ENCODE measurements around the gene SMIM34.
"Not testable (repeated sequence)": the region's sequence is repeated elsewhere in the genome, so short reads cannot be mapped to it uniquely, and the experiment has no call there.

The SMIM34 gene

DNA sequence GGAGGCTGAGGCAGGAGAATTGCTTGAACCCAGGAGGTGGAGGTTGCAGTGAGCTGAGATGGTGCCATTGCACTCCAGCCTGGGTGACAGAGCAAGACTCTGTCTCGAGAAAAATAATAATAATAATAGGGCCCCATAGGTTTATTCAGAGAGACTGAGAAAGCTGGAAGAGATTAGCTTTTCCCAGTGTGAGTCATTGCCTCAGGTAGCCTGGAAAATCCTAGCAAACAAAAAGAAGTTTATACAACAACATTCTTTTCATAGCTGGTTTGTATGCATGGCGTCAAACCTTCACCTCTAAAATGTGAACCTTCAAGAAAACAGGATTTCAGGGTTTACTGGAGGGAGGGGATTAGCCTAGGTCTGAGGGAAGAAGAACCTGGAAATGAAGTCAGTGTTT, 40.6 kb downstream of the SMIM34 start:
- DNase-seq (ENCODE audit: low read depth in 2 of 2); H3K4me3 ChIP-seq (replicated peaks in 1 of 2; ENCODE audit: low read depth in 2 of 2, low read length in 2 of 2): not testable (repeated sequence)

DNA sequence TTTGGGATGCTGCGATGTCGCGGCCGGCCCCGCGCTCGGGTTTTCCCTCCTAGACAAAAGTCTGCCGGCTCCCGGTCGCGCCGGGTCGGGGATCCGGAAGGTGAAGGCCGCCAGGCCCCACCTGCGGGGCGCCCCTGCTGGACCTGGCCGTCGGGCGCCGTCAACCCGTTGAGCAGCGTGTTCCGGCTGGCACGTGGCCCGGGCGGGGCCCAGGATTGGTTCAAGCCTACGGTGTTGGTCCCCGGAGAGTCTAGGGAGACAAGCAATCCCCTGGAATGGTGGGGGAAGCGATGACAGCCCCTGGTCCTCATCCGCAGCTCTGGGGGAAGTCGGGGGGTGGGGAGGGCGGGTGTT, 48.2 kb downstream of the SMIM34 start:
- DNase-seq (ENCODE audit: low read depth in 2 of 2); H3K4me3 ChIP-seq (replicated peaks in 1 of 2; ENCODE audit: low read depth in 2 of 2, low read length in 2 of 2): not testable (repeated sequence)

DNA sequence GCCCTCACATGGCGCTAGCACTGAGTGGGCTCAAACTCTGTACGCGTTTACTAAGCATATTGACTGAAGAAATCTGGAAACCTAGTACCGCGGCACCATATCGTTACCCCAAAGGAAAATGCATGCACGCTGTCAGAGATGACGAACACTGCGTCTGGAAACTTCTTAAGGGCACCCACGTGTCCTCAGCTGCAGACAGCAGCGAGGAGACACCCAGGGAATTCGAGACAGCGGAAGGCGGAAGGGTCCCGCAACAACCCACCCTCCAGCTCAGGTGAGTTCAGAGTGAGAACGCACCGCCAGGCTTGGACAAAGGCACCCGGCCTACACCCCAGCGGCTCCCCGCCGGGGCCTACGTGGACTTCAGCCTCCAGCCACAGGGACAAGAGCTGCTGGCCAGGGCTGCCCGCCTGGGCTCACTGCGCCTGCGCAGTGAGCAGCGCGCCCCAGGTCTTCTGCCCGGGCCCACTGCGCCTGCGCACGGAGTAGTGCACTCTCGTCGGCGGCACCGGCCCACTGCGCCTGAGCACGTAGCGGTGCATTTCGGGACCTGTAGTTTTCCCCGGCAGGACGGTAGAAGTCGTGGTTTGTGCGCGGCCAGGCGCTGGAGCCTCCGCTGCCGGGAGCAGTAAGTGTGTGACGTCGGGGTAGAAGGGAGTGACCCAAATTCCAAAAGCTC, 48.7 kb downstream of the SMIM34 start, which contains the start of gene SMIM11:
TSS of gene SMIM11 (plus strand) at position 568 of the 679 bp plus-strand sequence. CDS start 3,998 bp downstream, outside the sequence.
- not testable (repeated sequence) for H3K4me3 ChIP-seq (replicated peaks in 1 of 2; ENCODE audit: low read depth in 2 of 2, low read length in 2 of 2); DNase-seq (ENCODE audit: low read depth in 2 of 2)

- not testable (repeated sequence) for DNase-seq (ENCODE audit: low read depth in 2 of 2)
Observed at GRCh38 chr21:34374462-34374861, 49.3 kb downstream of the SMIM34 start.

GRCh38 chr21:34372321-34372720, 51.4 kb downstream of the SMIM34 start:
- H3K4me3 ChIP-seq (replicated peaks in 1 of 2; ENCODE audit: low read depth in 2 of 2, low read length in 2 of 2), result no peak overlapping the region
- TF ChIP-seq CTCF (IDR thresholded peaks at IDR 0.05; ENCODE audit: low read depth, low read length), result no peak
- DNase-seq (ENCODE audit: low read depth in 2 of 2), result no peak

More at GRCh38 chr21:34374462-34374861, 49.3 kb downstream of the SMIM34 start:
- not testable (repeated sequence) for H3K4me3 ChIP-seq (replicated peaks in 1 of 2; ENCODE audit: low read depth in 2 of 2, low read length in 2 of 2)

GRCh38 chr21:34369741-34370140, 54.0 kb downstream of the SMIM34 start:
- DNase-seq (ENCODE audit: low read depth in 2 of 2), result no peak
- H3K4me3 ChIP-seq (replicated peaks in 1 of 2; ENCODE audit: low read depth in 2 of 2, low read length in 2 of 2), result no peak overlapping the region
- no peak for TF ChIP-seq CTCF (IDR thresholded peaks at IDR 0.05; ENCODE audit: low read depth, low read length)

Data from cardiac fibroblast (primary cell).